ENCODE measurements around the gene NUP210. TPM values are rescaled to one million over a fixed set of nuclear protein-coding genes. Genes with fewer than 3 reads are reported as not detected.

The NUP210 gene
- total RNA-seq, 1 donor from 2014 or later: 19.9 TPM

GRCh38 chr3:13275376-13276005 lies 144.6 kb downstream of the NUP210 start:
- DNase-seq (ENCODE audit: low spot score): no peak

GRCh38 chr3:13274551-13275332 lies 145.4 kb downstream of the NUP210 start:
- no peak for DNase-seq (ENCODE audit: low spot score)

- DNase-seq (ENCODE audit: low spot score): no peak
Measured at GRCh38 chr3:13274125-13274524, 146.0 kb downstream of the NUP210 start.

GRCh38 chr3:13273604-13274105 lies 146.5 kb downstream of the NUP210 start:
- DNase-seq (ENCODE audit: low spot score): no peak

GRCh38 chr3:13272831-13273603 lies 147.1 kb downstream of the NUP210 start:
- DNase-seq (ENCODE audit: low spot score): no peak

- DNase-seq (ENCODE audit: low spot score): no peak
Measured at GRCh38 chr3:13269711-13270378, 150.3 kb downstream of the NUP210 start.

DNA sequence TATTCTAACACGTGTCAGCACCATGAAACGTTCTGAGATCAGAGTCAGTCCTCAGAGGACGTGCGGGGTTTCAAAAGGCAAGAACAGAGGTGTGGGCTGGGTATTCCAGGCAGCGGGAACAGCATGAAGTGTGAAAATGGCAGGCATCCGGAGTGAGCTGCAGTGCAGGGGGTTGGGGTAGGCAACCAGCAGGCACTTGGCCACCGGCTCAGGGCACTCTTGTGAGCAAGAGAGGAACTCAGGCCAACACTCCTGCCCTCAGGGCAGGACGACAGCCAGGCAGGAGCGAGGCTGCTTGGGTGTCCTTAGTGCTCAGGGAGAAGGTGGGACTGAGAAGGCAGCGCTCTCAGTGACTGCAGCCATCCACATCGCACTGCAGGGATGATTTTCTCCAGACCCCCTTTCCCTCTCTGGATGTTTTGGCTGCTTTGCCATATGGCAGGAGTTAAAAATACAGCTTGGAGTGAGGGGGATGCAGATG lies 151.1 kb downstream of the NUP210 start:
- DNase-seq (ENCODE audit: low spot score): no peak

GRCh38 chr3:13268120-13268519 lies 152.0 kb downstream of the NUP210 start:
- no peak for DNase-seq (ENCODE audit: low spot score)

- no peak for DNase-seq (ENCODE audit: low spot score)
Measured at GRCh38 chr3:13266651-13267362, 153.3 kb downstream of the NUP210 start.

Other genes with a start within 250 kb of the NUP210 start
- 17.4 TPM for gene HDAC11, start 60.0 kb upstream of the NUP210 start, total RNA-seq
- 42.7 TPM for gene FBLN2, start 128.8 kb upstream of the NUP210 start, total RNA-seq

Data from ureter (tissue), 1 donor.